Activated CD8-positive, alpha-beta memory T cell treated with anti-CD3 and anti-CD28 coated beads, Interleukin-2, amount 50 U/mL, for 1 hour (primary cell): ENCODE measurements around the gene SYMPK.
"Not testable (repeated sequence)": the region's sequence is repeated elsewhere in the genome, so short reads cannot be mapped to it uniquely, and the experiment has no call there.

Experiments
- DNase-seq: peaks from one replicate; pipeline ENCODE4 v3.0.0-alpha.2; 2020; ENCODE audit errors: extremely low read depth

SYMPK gene

DNA sequence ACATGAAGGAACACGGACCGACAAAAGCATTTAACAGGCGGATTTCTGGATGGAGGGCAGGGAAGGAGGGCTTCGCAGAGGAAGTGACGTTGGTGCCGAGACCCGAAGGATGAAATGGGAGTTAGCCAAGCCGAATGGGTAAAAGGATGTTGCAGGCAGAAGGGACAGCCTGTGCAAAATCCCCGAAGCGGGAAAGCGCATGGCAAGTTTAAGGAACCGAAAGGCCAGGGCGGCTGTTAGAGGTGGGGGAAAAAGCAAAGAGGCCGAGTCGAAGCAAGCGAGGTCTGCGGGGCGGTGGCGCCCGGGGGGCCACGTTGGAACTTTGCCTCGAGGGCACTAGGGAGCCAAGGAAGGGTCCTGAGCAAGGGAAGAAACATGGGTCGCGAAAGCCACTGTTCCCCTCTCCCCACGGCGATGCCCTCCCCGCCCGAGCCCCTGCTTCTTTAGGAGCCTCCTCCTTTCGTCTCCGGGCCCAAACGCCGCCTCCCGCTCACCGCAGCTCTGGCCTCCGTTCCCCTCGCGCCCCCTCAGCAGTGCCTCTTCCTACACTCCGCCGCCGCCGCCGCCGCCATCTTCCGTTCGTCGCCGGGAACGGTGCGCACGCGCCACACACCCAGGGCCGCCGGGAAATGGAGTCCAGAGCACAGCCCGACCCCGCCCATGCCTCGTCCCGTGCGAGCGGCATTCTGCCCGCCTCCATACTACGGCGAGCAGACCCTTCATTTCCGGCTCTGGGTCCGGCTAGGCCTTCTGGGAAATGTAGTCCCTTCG is at the start of gene SYMPK:
Gene SYMPK (minus strand): TSS at position 584 of the 771 bp plus-strand sequence. CDS start 8,652 bp downstream, outside the sequence.
- DNase-seq: peak; percentile 96

GRCh38 chr19:45911291-45911690 is 48.3 kb upstream of the SYMPK start:
- no peak for DNase-seq

- DNase-seq: no peak
Observed at GRCh38 chr19:45908956-45909355, 46.0 kb upstream of the SYMPK start.

DNA sequence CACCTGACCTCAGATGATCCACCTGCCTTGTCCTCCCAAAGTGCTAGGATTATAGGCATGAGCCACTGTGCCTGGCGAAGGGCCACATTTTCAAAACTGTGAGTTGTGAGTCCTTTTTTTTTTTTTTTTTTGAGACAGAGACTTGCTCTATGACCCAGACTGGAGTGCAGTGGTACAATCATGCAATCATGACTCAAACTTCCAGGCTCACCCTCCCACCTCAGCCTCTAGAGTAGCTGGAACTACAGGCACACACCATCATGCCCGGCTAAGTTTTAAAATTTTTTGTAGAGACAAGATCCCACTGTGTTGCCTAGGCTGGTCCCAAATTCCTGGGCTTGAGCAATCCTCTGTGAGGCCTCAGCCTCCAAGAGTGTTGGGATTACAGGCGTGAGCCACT is 43.3 kb upstream of the SYMPK start:
- DNase-seq: no peak

DNA sequence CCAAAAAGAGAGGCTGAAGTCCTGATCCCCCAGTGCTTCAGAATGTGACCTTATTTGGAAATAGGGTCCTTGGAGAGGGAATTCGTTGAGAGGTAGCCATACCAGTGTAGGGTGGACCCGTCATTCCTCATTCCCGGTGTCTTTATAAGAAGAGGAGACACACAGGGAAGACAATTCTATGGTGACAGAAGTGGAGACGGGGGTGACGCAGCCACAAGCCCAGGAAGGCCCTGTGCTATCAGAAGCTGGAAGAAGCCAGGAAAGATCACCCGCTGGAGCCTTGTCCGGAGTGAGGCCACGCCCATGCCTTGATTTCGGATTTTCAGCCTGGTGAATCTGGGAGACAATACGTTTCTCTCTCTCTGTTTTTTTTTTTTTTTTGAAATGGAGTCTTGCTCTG is 42.1 kb upstream of the SYMPK start:
- no peak for DNase-seq

- peak; percentile 95 for DNase-seq
Observed at GRCh38 chr19:45902651-45903625, 40.0 kb upstream of the SYMPK start.

DNA sequence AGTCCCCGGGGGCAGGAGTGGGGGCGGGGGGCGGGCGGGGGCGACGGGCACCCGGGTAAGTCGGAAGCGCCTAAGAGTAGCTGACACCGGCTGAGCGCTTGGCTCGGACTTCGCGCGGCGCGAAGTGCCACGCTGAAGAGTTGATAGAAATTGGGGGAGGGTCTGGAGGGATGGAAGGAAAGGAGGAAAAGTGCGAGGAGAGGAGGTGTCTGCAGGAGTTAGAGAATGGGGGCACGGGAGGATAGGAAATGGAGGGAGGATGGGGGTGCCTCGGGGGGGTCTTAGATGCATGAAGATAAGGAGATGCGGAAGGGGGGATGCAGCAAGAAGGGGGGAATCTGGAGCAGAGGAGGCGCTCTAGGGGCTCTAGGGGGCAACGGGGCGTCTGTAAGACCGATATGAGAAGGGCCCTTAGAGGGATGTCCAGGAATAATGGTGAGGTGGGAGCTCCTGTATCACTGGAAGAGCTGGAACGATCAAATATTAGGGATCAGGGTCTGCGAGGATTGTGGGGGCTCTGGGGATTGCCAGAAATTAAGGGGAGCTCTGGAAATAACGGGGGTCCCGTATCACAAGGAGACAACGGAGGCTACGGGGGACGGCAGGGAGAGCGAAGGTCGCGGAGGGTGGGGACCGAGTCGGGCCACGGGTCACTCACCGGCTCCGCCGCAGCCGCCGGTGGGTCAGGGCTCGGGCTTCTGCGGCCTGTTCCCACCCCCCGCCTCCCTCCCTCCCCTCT is 39.1 kb upstream of the SYMPK start, which contains the start of gene MYPOP:
Gene MYPOP (minus strand): TSS at position 702 of the 739 bp plus-strand sequence. CDS start 840 bp downstream, outside the sequence.
- no peak for DNase-seq

DNA sequence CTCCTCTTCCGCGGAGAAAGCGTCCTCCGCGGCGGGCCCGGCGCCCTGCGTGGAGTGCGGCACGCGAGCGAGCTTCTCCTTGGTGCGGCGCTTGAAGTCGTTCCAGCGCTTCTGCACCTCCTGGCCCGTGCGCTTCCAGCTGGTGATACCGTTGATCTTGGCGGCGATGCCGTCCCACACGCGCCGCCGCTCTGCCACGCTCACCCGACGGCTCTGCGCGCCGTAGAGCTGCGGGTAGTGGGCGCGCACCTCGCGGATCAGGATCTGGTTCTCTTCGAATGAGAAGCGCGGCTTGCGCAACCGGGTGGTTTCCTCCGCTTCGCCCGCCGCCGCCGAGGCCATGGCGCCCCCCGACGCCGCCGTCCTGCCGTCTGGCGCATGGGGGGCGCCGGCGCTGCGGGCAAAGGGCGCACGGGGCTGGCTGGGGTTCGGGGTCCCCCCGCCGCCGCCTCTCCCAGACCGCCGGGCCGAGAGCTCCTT is 38.5 kb upstream of the SYMPK start:
- DNase-seq: no peak

DNA sequence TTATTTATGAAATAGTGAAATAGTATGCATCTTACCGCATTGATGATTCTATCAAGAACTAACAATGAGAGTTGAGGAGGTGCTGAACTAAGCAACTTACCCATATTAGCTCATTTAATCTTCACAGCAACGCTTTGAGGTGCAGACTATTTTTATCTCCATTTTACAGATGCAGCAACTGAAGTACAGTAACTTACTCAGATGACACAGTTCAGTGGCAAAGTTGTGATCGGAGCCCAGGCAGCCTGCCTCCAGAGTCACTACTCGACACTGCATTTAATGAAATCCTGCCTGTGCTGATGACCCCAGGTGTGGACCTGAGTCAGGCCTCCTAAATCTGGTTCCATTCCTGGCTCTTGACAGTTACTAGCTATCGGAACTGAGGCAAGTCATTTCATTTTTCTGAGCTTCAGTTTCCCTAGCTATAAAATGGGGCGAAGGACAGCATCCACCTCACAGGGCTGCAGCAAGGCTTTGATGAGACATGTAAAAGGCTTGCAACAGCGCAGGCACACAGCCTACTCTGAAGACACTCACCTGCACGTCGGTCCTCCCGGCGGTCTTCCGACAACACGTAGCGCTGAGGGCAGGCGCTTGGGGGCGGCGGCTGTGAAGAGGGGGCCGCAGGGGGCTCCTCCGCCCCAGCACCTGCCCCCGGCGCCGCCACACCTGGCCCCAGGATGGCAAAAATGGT is 37.9 kb upstream of the SYMPK start:
- DNase-seq: no peak

- no peak for DNase-seq
Observed at GRCh38 chr19:45899919-45900589, 37.1 kb upstream of the SYMPK start.

DNA sequence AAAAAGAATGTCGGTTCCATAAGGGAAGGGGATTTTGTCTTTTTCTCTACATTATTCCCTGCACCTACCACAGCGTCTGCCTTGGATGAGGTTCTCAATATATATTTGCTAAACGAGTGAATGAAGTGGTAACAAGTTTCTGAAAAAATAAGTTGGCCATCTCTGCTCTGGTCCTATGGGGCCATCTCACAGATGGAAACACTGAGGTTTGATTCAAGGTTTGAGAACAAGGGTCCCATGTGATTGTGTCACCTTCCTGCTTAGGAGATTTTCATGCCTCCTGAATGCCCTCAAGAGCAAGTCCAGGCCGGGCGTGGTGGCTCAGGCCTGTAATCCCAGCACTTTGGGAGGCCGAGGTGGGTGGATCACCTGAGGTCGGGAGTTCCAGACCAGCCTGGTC is 36.3 kb upstream of the SYMPK start:
- no peak for DNase-seq

DNA sequence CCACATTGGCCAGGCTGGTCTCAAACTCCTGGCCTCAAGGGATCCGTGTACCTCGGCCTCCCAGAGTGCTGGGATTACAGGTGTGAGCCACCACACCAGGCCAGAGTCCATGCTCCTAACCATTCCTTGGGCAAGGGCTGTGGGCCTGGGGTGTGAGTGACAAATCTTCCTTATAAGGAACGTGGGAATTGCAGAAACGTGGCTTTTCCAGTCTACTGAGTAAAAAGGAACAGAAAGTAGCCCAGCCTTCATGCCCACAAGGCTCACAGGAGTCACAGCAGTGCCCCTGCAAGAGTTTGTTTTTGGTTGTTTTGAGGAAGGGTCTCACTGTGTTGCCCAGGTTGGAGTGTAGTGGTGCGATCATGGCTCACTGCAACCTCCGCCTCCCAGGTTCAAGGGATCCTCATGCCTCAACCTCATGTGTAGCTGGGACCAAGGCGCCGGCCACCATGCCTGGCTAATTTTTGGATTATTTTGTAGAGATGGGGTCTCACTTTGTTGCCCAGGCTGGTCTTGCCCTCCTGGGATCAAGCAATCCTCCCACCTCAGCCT is 34.4 kb upstream of the SYMPK start:
- no peak for DNase-seq

DNA sequence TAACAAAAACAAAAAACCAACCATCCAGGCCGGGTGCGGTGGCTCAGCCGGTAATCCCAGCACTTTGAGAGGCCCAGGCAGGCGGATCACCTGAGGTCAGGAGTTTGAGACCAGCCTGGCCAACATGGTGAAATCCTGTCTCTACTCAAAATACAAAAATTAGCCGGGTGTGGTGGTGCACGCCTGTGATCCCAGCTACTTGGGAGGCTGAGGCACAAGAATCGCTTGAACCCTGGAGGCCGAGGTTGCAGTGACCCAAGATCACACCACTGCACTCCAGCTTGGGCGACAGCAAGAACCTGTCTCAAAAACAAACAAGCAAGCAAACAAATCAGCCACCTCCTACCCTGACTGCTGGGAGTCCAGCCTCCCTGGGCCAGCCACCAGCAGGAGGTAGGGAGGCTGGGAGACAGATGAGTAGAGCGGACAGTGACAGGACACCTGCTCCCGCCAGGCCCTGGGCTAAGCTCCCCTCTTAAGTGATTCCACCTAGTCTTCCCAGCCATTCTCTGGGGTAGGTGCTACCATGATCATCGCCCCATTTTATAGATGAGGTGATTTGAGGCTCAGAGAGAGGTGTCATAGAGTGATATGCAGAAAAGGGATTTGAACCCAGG is 33.1 kb upstream of the SYMPK start:
- DNase-seq: not testable (repeated sequence)

DNA sequence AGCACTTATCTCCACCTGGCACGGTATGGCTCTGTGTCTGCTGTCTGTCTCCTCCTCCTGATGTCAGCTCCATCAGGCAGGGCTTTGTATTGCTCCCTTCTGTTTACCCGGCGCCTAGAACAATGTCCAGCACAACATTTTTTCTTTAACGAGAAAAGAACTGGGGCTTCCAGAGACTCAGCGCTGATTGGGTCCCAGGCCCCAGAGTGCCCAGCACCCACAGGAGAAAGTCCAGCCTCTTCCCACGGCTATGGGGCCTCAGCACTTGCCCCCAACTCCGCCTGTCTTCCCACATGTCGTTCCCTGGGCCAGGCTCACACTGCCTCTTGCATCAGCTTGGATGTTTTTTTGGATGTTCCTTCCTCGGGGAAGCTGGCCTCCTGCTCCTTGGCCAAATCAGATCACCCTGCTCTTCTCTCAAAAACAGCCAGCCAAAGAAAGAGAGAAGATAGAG is 32.6 kb upstream of the SYMPK start:
- no peak for DNase-seq

DNA sequence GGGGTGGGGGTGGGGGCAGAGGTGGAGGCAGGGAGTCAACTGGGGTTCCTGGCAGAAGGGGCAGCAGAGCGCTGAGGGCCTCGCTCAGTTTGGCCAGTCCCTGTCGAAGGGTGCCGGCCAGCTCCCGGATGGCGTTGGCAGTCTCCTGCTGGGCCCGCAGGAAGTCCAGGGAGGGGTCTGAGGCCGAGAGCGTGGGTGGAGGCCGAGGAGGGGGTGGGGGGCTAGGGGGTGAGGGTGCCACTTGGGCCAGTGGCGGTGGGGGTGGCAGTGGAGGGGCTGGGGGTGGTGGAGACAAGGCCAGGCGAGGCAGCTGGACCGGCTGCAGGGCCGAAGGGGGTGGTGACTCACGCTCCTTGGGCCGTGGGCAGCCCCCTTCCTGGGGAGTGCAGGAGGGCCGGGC is 27.9 kb upstream of the SYMPK start:
- DNase-seq: no peak

- no peak for DNase-seq
Observed at GRCh38 chr19:45889210-45889885, 26.4 kb upstream of the SYMPK start.

DNA sequence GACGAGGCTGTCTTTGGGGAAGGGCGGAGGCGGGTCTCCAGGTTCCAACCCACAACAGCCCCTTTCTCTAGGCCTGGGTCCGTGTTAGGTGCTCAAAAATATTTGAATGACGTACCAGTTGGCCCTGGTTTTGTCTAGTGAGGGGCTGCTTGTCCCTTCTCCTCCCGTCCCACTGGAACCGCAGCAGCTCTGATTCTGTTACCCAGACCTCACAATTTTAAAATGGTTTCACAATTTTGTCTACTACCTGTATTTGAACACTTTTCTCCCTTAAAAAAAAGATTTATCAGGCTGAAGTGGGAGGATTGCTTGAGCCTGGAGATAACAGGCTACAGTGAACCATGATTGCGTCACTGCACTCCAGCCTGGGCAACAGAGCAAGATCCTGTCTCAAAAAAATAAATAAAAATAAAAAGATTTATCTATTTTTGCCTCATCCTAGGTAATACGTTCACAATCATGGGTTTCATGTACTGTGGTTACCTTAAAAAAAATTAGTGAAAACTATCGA is 24.3 kb upstream of the SYMPK start:
- no peak for DNase-seq

DNA sequence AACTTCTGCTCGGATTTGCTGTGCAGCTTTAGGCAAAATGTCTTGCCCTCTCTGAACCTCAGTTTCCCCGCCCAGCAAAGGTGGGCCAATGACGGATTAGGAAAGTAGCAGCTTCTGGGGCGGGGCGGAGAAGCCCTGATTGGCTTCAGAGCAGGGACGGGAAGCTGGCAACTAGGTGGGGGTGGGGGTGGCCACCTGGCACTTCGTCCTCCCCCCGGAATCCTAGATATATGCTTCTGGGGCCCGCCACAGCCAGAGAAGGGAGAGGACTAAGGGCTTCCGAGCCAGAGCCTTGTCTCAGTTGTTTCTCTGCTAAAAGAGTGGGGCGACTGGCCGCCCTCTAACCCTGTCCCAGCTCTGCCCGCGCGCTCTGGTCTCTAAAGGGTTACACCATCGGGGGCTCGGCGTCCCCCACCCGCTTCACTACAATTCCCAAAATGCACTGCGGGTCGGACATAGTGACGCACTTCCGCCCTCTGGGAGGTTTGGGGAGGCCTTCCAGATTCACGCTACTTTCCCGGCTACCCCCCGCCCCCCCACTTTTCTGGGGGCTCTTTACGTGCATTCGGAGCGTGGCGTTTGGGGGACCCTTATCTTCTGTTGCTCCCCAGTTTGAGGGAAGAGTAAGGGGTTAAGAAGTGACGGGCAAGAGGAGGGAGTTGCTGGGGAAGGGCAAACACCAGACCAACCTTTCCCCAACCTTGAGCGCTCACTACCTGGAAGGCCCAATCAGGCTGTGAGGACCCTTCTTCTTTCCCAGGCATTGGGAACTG is 23.7 kb upstream of the SYMPK start:
- peak; percentile 81 for DNase-seq
